ENCODE data around the gene BCAM. TPM values are rescaled to one million over a fixed set of nuclear protein-coding genes. Genes with fewer than 3 reads are reported as not detected.

Gene BCAM
- total RNA-seq, 1 experiment from 2014 or later, result 12.9 TPM

DNA sequence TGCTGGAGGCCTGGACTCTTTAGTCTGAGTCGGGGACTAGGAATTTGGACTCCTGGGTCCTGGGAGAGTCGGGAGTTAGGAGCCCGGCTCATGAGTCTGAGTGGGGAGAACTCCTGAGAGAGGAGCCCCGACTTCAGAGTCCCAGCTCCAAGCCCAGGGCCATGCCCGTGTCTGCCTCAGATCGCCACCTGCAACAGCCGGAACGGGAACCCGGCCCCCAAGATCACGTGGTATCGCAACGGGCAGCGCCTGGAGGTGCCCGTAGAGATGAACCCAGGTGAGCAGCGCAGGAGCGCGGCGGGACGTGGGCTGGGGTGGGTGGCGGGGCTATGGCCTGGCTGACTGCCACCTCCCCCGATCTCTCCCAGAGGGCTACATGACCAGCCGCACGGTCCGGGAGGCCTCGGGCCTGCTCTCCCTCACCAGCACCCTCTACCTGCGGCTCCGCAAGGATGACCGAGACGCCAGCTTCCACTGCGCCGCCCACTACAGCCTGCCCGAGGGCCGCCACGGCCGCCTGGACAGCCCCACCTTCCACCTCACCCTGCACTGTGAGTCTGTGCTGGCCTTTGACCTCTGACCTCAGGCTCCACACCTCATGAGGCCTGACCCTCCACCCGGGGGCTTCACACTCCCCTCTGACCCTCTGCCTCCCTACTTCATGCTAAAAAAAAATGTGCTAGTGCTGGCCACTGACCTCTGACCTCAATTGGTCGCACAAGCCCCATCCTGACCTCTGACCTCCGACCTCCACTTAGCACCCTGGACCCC, 4.4 kb downstream of the BCAM start:
- POLR2A ChIA-PET (ENCODE audit: unreplicated experiment), result no interaction called here

DNA sequence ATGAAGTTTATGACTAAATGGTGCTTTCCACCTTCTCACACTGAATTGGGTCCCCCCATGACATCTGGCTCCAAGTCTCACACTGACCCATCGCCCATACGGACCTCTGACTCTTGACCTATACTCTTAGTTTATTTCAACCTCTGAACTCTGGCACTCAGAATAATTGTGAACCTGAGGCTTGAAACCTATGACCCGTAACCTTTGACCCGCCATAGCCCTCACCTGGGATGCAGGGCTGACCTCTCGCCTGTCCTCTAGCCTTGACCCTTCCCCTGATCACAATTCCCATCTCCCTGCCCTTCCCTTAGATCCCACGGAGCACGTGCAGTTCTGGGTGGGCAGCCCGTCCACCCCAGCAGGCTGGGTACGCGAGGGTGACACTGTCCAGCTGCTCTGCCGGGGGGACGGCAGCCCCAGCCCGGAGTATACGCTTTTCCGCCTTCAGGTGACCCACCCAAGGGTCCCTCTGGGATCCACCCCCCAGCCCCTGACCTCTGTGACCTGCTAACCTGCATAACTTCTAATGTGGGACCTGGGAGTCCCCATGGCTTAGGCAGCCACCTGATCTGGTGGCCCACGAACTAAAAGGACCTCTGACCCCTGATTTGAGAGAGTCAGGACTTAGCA, 5.1 kb downstream of the BCAM start:
- no peak for ATAC-seq
- CTCF ChIA-PET, result no interaction called here
- Histone ChIP-seq H3F3A (ENCODE audit: low read length, unreplicated experiment) (no peaks in the 10 kb centered on the region), H4K20me1 (ENCODE audit: low read length) (no peaks in the 10 kb centered on the region), H3K79me2 (ENCODE audit: low read length) (no peaks in the 10 kb centered on the region), H3K4me1 (ENCODE audit: insufficient read depth, low read length) (peaks cover 5% of the 10 kb centered on the region; the same call in 1 of the 2 replicates), H3K4me2 (ENCODE audit: low read length) (no peak overlapping the region), H3K27me3 (ENCODE audit: low read length) (no peaks in the 10 kb centered on the region), H3K27ac (ENCODE audit: low read length) (no peak overlapping the region), H3K9ac (ENCODE audit: low read length) (no peak overlapping the region), H3K9me3 (ENCODE audit: low read length) (no peaks in the 10 kb centered on the region), H3K9me2 (replicated peaks; ENCODE audit: low read length) (no peaks in the 10 kb centered on the region), H3K4me3 (ENCODE audit: low read length) (no peak overlapping the region), H3K36me3 (ENCODE audit: low read depth, low read length) (no peaks in the 10 kb centered on the region), H2AFZ (ENCODE audit: low read length) (no peak overlapping the region)
- BruUV-seq (replicated peaks), result no TSS peak
- POLR2A ChIA-PET (ENCODE audit: unreplicated experiment), result no interaction called here
- no peak for DNase-seq
- intact Hi-C loops (cut with micrococcal nuclease), result no loop called here
- TF ChIP-seq EZH2phosphoT487 (IDR thresholded peaks at IDR 0.05; ENCODE audit: borderline replicate concordance, low read length) (no peak), EZH2 (IDR thresholded peaks at IDR 0.05; ENCODE audit: low read length, unreplicated experiment) (no peak)
- TF ChIP-seq, protein P1, sequence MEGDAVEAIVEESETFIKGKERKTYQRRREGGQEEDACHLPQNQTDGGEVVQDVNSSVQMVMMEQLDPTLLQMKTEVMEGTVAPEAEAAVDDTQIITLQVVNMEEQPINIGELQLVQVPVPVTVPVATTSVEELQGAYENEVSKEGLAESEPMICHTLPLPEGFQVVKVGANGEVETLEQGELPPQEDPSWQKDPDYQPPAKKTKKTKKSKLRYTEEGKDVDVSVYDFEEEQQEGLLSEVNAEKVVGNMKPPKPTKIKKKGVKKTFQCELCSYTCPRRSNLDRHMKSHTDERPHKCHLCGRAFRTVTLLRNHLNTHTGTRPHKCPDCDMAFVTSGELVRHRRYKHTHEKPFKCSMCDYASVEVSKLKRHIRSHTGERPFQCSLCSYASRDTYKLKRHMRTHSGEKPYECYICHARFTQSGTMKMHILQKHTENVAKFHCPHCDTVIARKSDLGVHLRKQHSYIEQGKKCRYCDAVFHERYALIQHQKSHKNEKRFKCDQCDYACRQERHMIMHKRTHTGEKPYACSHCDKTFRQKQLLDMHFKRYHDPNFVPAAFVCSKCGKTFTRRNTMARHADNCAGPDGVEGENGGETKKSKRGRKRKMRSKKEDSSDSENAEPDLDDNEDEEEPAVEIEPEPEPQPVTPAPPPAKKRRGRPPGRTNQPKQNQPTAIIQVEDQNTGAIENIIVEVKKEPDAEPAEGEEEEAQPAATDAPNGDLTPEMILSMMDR (conservative IDR thresholded peaks at IDR 0.05; ENCODE audit: low read depth, low read length), result no peak

More for the DNA sequence above, 4.4 kb downstream of the BCAM start:
- ATAC-seq, result no peak
- TF ChIP-seq EZH2 (IDR thresholded peaks at IDR 0.05; ENCODE audit: low read length, unreplicated experiment), result no peak
- TF ChIP-seq, protein P1 (conservative IDR thresholded peaks at IDR 0.05; ENCODE audit: low read depth, low read length), result no peak
- TF ChIP-seq EZH2phosphoT487 (IDR thresholded peaks at IDR 0.05; ENCODE audit: borderline replicate concordance, low read length), result no peak
- Histone ChIP-seq H3K79me2 (ENCODE audit: low read length) (no peaks in the 10 kb centered on the region), H3K9me2 (replicated peaks; ENCODE audit: low read length) (no peaks in the 10 kb centered on the region), H3K36me3 (ENCODE audit: low read depth, low read length) (no peaks in the 10 kb centered on the region), H2AFZ (ENCODE audit: low read length) (no peak overlapping the region), H3K27me3 (ENCODE audit: low read length) (no peaks in the 10 kb centered on the region), H3F3A (ENCODE audit: low read length, unreplicated experiment) (no peaks in the 10 kb centered on the region), H3K27ac (ENCODE audit: low read length) (no peak overlapping the region), H3K4me3 (ENCODE audit: low read length) (no peak overlapping the region), H4K20me1 (ENCODE audit: low read length) (no peaks in the 10 kb centered on the region), H3K9ac (ENCODE audit: low read length) (no peak overlapping the region), H3K9me3 (ENCODE audit: low read length) (no peaks in the 10 kb centered on the region), H3K4me2 (ENCODE audit: low read length) (no peak overlapping the region), H3K4me1 (ENCODE audit: insufficient read depth, low read length) (peaks cover 9% of the 10 kb centered on the region)
- no TSS peak for BruUV-seq (replicated peaks)
- CTCF ChIA-PET, result no interaction called here
- no peak for DNase-seq
- intact Hi-C loops (cut with micrococcal nuclease), result no loop called here

DNA sequence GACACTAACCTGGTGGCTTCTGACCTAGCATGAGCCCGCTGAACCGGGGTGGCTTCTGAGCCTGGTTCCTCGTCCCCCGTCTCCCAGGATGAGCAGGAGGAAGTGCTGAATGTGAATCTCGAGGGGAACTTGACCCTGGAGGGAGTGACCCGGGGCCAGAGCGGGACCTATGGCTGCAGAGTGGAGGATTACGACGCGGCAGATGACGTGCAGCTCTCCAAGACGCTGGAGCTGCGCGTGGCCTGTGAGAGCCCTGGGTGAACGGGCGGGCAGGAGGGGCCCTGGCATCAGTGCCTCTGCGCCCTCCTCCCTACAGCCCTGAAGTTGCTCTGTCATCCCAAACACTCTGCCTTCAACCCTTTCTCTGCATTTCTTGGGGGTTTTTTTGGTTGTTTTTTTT, 5.6 kb downstream of the BCAM start:
- TF ChIP-seq, protein P1 (conservative IDR thresholded peaks at IDR 0.05; ENCODE audit: low read depth, low read length), result no peak
- no peak for TF ChIP-seq EZH2phosphoT487 (IDR thresholded peaks at IDR 0.05; ENCODE audit: borderline replicate concordance, low read length)
- TF ChIP-seq EZH2 (IDR thresholded peaks at IDR 0.05; ENCODE audit: low read length, unreplicated experiment), result no peak
- CTCF ChIA-PET, result no interaction called here
- no peak for ATAC-seq
- intact Hi-C loops (cut with micrococcal nuclease), result no loop called here
- Histone ChIP-seq H3K4me1 (ENCODE audit: insufficient read depth, low read length) (no peaks in the 10 kb centered on the region; the same call in 1 of the 2 replicates), H3K4me3 (ENCODE audit: low read length) (no peak overlapping the region), H3K9ac (ENCODE audit: low read length) (no peak overlapping the region), H3K4me2 (ENCODE audit: low read length) (no peak overlapping the region), H2AFZ (ENCODE audit: low read length) (no peak overlapping the region), H4K20me1 (ENCODE audit: low read length) (no peaks in the 10 kb centered on the region), H3F3A (ENCODE audit: low read length, unreplicated experiment) (no peaks in the 10 kb centered on the region), H3K27ac (ENCODE audit: low read length) (no peak overlapping the region), H3K27me3 (ENCODE audit: low read length) (no peaks in the 10 kb centered on the region), H3K9me3 (ENCODE audit: low read length) (no peaks in the 10 kb centered on the region), H3K9me2 (replicated peaks; ENCODE audit: low read length) (no peaks in the 10 kb centered on the region), H3K79me2 (ENCODE audit: low read length) (no peaks in the 10 kb centered on the region), H3K36me3 (ENCODE audit: low read depth, low read length) (no peaks in the 10 kb centered on the region)
- no peak for DNase-seq
- POLR2A ChIA-PET (ENCODE audit: unreplicated experiment), result no interaction called here
- BruUV-seq (replicated peaks), result no TSS peak
